Measurements from ENCODE around the gene KIF5C.

Gene KIF5C

DNA sequence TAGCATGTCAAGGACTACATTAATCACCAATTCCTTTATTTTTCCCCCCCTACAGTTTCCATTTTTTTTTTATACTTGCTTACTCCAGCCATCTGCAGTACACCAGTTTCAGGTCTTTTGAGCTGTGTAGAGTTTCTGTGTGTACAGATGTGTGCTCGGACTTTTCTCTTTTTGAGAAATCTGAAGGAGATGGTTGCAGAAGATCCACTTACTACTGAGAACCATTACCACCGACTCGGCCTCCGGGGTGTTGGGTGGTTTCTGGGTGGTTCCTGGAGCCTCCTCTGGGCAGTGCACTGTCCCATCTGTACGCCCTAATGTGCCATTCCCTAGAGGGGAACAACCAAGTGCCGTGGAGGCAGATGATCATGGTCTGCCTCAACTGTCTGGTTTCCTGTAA is 148.1 kb downstream of the KIF5C start:
- FAIRE-seq: no peak
- TF ChIP-seq, protein P1, sequence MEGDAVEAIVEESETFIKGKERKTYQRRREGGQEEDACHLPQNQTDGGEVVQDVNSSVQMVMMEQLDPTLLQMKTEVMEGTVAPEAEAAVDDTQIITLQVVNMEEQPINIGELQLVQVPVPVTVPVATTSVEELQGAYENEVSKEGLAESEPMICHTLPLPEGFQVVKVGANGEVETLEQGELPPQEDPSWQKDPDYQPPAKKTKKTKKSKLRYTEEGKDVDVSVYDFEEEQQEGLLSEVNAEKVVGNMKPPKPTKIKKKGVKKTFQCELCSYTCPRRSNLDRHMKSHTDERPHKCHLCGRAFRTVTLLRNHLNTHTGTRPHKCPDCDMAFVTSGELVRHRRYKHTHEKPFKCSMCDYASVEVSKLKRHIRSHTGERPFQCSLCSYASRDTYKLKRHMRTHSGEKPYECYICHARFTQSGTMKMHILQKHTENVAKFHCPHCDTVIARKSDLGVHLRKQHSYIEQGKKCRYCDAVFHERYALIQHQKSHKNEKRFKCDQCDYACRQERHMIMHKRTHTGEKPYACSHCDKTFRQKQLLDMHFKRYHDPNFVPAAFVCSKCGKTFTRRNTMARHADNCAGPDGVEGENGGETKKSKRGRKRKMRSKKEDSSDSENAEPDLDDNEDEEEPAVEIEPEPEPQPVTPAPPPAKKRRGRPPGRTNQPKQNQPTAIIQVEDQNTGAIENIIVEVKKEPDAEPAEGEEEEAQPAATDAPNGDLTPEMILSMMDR (IDR thresholded peaks at IDR 0.05; ENCODE audit: insufficient read depth, missing control alignments): no peak
- no peak for DNase-seq (ENCODE audit: insufficient read length, low spot score)

DNA sequence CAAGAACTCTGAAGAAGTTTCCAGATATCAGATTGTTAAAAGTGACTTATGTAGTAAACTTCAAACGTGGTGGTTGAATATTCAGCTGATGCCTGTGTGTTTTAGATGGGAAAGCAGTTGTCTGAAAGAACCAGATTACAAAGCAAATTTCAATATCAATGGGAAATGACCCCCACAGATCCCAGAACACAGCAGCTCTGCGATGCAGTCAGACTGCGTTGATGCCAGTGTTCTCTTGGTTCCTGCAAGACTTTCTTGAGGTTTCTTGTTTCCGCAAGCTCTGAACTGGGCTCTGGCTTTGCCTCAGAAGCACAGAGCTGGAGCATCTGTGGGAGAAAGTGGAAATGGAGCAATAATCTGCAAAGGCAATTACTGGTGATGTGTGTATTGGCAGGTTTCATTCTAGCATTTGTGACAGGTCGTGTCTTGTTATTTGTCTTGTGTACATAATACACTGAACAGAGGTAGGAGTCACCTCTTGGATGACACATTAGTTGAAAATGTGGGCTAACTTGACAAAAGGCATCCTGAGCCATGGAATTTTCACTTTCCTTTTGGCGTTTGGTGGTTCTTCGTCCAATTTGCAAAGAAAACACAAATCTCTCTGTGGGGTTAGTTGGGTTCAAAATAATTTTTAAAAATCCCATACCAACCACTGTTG is 152.7 kb downstream of the KIF5C start:
- FAIRE-seq (no peak), DNase-seq (ENCODE audit: insufficient read length, low spot score) (no peak)
- TF ChIP-seq, protein P1 (IDR thresholded peaks at IDR 0.05; ENCODE audit: insufficient read depth, missing control alignments): no peak

DNA sequence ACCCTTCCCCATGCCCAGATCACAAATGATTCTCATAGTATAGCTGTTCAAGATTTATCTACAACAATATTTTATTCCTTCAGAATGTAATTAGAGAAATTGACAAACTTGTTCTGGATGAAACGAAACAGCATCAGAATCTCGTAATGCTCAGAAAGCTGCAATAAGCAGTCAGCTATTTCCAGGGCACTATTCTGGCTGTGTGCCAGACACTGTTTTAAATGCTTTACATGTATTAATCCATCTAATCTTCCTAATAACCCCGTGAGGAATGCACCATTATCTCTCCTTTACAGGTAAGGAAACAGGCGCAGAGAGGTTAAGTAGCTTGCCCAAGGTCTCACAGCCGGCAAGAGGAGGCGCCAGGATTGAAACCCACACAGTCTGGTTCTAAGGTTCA is 153.3 kb downstream of the KIF5C start:
- FAIRE-seq (no peak), DNase-seq (ENCODE audit: insufficient read length, low spot score) (no peak)

DNA sequence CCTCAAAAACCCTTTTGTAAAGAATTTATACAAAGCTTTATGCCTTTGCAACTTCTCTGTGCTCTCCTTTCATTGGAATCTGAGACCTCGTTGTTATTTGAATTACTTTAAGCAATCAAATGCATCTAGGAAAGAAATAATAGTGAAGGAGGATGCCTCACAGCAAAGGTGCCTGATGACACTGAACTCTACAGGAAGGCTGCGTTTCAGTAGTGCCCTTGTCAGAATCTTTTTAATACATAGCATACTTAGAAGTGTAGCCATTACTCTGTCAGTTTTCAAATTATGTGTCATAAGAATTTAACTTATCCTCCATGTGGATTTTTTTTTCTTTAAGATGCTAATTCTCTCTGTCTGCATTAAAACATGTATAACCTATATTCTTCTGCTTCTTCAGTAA is 153.9 kb downstream of the KIF5C start:
- no peak for FAIRE-seq
- no peak for DNase-seq (ENCODE audit: insufficient read length, low spot score)
- TF ChIP-seq, protein P1 (IDR thresholded peaks at IDR 0.05; ENCODE audit: insufficient read depth, missing control alignments): no peak

More for the DNA sequence above, 153.3 kb downstream of the KIF5C start:
- TF ChIP-seq, protein P1 (IDR thresholded peaks at IDR 0.05; ENCODE audit: insufficient read depth, missing control alignments): no peak

DNA sequence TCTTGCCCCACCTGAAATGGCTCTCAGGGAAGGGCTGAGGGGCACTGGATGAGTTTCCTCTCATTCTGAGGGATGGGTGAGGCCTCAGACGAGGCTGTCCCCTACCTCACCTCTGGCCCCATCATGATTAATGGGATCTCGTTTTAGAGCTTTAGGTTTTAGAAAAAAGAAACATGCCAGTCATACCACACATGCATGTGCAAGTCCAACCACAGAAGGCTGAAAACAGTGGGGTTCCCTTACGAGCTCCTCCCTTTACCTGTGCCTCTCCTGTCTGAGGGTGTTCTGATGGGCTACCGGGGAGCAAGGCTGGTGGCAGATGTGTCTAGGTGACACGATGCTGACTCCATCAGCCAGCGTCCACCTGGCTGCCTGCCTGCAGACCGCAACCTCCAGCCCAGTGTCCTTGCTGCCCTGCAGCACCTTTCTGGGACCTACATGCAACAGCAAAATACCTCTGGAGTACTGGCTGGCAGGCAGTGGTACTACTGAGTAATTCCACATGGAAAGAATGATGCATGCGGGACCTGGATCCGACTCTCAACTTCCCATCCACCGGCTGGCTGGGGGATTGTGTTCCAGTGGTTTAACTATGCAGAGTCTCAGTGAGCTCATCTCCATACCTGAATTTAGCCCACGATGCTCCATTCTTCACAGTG is 154.4 kb downstream of the KIF5C start:
- TF ChIP-seq, protein P1 (IDR thresholded peaks at IDR 0.05; ENCODE audit: insufficient read depth, missing control alignments): no peak
- FAIRE-seq: no peak
- no peak for DNase-seq (ENCODE audit: insufficient read length, low spot score)

DNA sequence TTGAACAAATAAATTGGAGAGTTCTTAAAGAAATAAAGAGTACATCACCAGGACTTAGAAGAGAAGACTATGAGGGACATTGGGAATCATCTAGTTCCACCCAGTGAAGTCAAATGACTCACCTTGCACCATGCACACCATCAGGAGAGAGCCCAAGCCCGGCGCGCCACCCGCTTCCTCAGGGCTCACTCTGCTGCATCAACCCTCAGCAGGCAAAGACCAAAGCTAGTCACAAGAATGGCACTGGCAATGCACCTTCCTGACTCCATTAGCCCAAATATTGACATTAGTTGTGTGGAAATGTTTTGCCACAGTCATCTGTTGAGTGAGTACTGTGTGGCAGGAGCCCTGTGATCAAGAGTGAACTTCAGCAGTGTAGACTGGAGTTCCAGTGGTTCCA is 156.4 kb downstream of the KIF5C start:
- no peak for FAIRE-seq
- DNase-seq (ENCODE audit: insufficient read length, low spot score): no peak
- TF ChIP-seq, protein P1 (IDR thresholded peaks at IDR 0.05; ENCODE audit: insufficient read depth, missing control alignments): no peak

DNA sequence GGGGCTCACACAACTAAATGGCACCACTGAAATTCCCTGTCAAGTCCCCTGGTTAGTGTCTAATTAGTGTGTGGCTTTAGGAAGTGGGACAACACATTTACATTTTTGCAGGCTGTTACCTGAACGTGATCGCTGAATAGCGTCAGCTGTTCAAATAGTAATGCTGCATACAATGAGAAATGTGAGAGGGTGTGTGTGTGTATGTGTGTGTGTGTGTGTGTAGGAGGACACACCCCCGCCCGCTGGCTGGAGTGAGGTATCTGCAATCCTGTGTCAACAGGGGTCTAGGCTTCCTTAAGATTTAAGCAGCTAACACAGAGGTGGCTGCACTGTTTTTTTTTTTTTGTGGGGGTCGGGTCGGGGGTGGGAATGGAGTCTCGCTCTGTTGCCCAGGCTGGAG is 158.7 kb downstream of the KIF5C start:
- no peak for DNase-seq (ENCODE audit: insufficient read length, low spot score)
- no peak for FAIRE-seq
- TF ChIP-seq, protein P1 (IDR thresholded peaks at IDR 0.05; ENCODE audit: insufficient read depth, missing control alignments): no peak

All from D721Med (cell line).